ENCODE results near the gene PRAC2. TPM values are rescaled to one million over a fixed set of nuclear protein-coding genes. Genes with fewer than 3 reads are reported as not detected.

Gene PRAC2
- total and polyA plus RNA-seq, 11 donors = not detected

- no peak overlapping the region for H3K27ac ChIP-seq
- TF ChIP-seq, protein P1, sequence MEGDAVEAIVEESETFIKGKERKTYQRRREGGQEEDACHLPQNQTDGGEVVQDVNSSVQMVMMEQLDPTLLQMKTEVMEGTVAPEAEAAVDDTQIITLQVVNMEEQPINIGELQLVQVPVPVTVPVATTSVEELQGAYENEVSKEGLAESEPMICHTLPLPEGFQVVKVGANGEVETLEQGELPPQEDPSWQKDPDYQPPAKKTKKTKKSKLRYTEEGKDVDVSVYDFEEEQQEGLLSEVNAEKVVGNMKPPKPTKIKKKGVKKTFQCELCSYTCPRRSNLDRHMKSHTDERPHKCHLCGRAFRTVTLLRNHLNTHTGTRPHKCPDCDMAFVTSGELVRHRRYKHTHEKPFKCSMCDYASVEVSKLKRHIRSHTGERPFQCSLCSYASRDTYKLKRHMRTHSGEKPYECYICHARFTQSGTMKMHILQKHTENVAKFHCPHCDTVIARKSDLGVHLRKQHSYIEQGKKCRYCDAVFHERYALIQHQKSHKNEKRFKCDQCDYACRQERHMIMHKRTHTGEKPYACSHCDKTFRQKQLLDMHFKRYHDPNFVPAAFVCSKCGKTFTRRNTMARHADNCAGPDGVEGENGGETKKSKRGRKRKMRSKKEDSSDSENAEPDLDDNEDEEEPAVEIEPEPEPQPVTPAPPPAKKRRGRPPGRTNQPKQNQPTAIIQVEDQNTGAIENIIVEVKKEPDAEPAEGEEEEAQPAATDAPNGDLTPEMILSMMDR (IDR thresholded peaks at IDR 0.05) = no peak
- TF ChIP-seq POLR2A (IDR thresholded peaks at IDR 0.05) = no peak
- intact Hi-C loops (cut with DNase I) = no loop called here
- no peaks in the 10 kb centered on the region for H3K36me3 ChIP-seq
- peaks cover 0 to 16% (median 3%) of the 10 kb centered on the region in 12 donors for H3K4me1 ChIP-seq
- H3K27me3 ChIP-seq = peaks cover 66 to 100% (median 95%) of the 10 kb centered on the region in 9 donors
- DNase-seq (no peak), ATAC-seq (no peak)
- H3K9me3 ChIP-seq = no peaks in the 10 kb centered on the region
- H3K4me3 ChIP-seq = no peak overlapping the region
- WGBS, 4 donors = 8 to 13% (median 12%) methylated on average over 24 of the region's 24 CpGs
These were observed 4.7 kb upstream of the PRAC2 start for GRCh38 chr17:48718227-48718760.

DNA sequence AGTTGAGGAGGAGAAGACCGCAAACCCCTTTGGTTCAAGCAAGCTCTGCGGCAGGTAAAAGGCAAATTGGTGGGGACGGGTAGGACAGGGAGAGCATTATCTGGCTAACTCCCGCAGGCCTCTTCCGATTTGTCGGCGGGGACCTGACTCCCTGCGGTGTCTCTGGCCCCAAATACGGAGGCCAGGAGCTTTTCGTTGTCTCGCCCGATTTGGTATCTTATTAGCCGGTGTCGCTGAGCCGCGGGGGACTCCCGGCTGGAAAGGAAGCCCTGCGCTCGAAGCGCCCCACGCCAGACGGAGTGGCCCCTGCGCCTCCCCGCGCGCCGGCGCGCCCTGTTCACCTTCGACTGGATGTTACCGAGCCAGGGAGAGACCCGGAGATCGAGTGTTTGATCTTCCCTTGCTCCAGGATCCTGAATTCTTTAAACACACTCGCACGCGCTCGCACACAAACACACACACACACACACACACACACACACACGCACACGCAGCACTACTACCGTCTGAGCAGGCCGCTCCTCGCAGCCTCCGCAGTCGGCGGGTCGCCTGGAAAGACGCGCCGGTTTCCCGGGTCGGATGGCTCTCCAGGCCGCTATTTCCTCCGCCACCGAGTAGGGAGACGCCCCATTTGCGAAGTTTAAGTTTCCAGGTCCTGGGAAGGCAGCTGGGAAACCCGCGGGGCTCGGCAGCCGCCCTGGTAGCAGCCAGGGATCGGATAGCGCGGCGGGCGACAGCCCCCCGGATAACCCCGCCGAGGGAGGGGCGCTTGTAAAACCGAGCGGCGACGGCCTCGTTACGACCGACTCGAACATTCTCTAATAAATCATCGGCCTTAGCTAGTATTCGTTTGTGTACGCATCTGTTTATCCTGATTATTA is 4.0 kb upstream of the PRAC2 start:
- no peaks in the 10 kb centered on the region for H3K36me3 ChIP-seq
- TF ChIP-seq, protein P1 (IDR thresholded peaks at IDR 0.05) = no peak
- TF ChIP-seq POLR2A (IDR thresholded peaks at IDR 0.05) = no peak
- DNase-seq = no peak
- intact Hi-C loops (cut with DNase I) = no loop called here
- H3K4me3 ChIP-seq = no peak overlapping the region
- 2 to 4% (median 4%) methylated on average over 52 to 80 of the region's 80 CpGs for WGBS, 4 donors
- peak in 1 of 4 donors; percentile 29 for ATAC-seq
- H3K27me3 ChIP-seq = peaks cover 72 to 100% (median 96%) of the 10 kb centered on the region in 9 donors
- no peak overlapping the region for H3K27ac ChIP-seq
- H3K9me3 ChIP-seq = no peaks in the 10 kb centered on the region
- peaks cover 0 to 23% (median 6%) of the 10 kb centered on the region in 12 donors for H3K4me1 ChIP-seq

DNA sequence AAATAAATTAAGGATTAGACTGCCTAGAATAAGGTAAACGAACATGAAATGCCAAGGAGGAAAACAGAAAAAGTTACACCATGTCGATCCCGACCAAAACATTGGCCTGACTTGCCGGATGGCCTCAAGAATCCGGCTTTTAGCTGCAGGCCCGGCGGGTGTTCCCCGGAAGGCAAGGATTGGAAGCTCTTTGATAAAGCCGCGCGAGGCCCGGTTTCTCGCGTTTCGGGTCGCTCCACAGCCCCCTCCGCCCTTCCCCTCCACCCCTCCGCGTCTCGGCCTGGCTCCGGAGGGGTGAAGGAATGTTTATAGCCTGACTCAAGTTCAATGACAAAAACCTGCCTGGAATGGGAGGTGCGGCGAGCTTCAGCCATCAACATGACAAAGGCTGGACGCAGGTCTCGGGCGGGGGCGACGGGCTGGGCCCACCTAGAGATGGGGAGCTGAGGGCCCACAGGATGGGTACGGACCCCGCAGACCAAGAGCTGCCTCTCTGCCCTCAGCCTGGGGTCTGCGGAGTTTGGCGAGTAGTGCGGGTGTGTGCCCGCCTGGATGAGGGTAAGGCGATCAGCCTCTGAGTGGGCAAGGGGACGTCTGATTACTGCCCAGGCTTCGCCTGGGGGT is 3.2 kb upstream of the PRAC2 start:
- Histone ChIP-seq H3K4me1 (peaks cover 0 to 30% (median 9%) of the 10 kb centered on the region in 12 donors), H3K4me3 (no peak overlapping the region), H3K27ac (no peak overlapping the region), H3K36me3 (no peaks in the 10 kb centered on the region), H3K27me3 (peaks cover 72 to 100% (median 100%) of the 10 kb centered on the region in 9 donors), H3K9me3 (no peaks in the 10 kb centered on the region)
- no peak for ATAC-seq
- 5 to 8% (median 7%) methylated on average over 30 to 37 of the region's 37 CpGs for WGBS, 4 donors
- DNase-seq = no peak
- TF ChIP-seq POLR2A (IDR thresholded peaks at IDR 0.05) = no peak
- TF ChIP-seq, protein P1 (IDR thresholded peaks at IDR 0.05) = no peak
- intact Hi-C loops (cut with DNase I) = loop anchor here in 5 of 10 donors (5.0 to 10.0 kb wide), 4 partner anchors 73 to 285 kb away; no protein-coding TSS in a partner anchor
